Measurements from ENCODE around the gene LDLRAD3. TPM values are rescaled to one million over a fixed set of nuclear protein-coding genes. Genes with fewer than 3 reads are reported as not detected.

Gene LDLRAD3
- total RNA-seq, 1 donor from 2014 or later, result 21.6 TPM

DNA sequence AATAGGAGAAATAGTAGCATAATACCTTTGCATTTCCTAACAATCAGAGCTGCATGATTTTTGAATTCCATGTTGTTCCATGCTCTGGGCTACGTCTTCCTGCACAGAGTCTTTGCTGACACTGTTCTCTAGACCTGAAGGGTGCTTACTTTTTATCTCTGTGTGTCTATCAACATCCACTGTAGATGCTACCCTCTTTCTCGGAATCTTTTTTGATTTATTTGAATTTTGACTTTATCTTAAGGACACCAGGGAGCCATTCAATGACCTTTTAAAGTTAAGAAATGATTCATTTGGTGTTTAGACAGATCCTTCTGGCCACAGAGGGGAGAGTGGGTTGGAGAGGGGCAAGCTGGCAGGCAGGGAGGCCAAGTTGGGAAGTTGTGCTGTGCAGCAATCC, 90.1 kb downstream of the LDLRAD3 start:
- intact Hi-C loops (cut with DNase I), result no loop called here
- Histone ChIP-seq H3K9me3 (no peaks in the 10 kb centered on the region), H3K4me1 (peaks cover 3 to 11% of the 10 kb centered on the region in 2 donors), H3K36me3 (no peaks in the 10 kb centered on the region), H3K27ac (no peak overlapping the region), H3K27me3 (no peaks in the 10 kb centered on the region), H3K4me3 (no peak overlapping the region)
- DNase-seq (ENCODE audit: low spot score in 2 of 2), result no peak
- TF ChIP-seq, protein P1, sequence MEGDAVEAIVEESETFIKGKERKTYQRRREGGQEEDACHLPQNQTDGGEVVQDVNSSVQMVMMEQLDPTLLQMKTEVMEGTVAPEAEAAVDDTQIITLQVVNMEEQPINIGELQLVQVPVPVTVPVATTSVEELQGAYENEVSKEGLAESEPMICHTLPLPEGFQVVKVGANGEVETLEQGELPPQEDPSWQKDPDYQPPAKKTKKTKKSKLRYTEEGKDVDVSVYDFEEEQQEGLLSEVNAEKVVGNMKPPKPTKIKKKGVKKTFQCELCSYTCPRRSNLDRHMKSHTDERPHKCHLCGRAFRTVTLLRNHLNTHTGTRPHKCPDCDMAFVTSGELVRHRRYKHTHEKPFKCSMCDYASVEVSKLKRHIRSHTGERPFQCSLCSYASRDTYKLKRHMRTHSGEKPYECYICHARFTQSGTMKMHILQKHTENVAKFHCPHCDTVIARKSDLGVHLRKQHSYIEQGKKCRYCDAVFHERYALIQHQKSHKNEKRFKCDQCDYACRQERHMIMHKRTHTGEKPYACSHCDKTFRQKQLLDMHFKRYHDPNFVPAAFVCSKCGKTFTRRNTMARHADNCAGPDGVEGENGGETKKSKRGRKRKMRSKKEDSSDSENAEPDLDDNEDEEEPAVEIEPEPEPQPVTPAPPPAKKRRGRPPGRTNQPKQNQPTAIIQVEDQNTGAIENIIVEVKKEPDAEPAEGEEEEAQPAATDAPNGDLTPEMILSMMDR (IDR thresholded peaks at IDR 0.05), result no peak

DNA sequence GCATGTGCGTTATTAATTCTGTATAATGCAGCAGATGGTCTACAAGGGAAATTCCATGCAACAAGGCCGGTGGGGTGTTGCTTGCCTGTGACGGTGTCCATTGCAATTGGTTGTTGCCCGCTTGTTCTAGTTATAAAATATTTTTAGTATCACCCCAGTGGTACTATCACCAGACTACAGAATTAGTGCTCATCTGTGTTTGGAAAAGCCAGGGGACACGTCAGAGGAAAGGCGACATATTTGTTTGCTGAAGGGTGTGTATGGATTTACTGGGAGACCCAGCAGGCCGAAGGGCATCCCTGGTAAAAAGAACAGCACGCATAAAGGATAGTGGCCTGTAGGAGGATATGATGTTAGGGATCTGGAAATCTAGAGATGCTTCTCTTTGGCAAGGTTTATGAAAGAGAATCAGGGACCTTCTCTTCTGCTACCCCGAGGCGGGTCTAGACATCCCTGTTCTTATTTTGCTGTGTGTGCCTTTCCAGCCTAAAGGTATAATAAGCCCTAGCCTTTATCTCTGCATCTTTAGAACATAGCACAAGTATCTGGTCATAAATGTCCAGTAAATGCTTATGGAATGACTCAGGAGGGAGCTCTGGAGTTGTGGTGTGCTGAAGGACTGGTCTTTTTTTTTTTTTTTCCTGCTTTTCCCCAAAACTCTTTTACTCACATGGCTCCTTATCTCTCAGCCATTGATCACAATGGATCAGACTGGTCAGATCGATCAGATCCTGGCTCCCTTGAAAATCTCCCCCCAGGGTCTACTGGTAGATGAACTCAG, 90.9 kb downstream of the LDLRAD3 start:
- H3K27ac ChIP-seq, result no peak overlapping the region
- no peak overlapping the region for H3K4me3 ChIP-seq
- intact Hi-C loops (cut with DNase I), result no loop called here
- H3K27me3 ChIP-seq, result no peaks in the 10 kb centered on the region
- no peaks in the 10 kb centered on the region for H3K9me3 ChIP-seq
- no peaks in the 10 kb centered on the region for H3K36me3 ChIP-seq
- peaks cover 3 to 11% of the 10 kb centered on the region in 2 donors for H3K4me1 ChIP-seq
- no peak for DNase-seq (ENCODE audit: low spot score in 2 of 2)
- TF ChIP-seq, protein P1 (IDR thresholded peaks at IDR 0.05), result no peak

DNA sequence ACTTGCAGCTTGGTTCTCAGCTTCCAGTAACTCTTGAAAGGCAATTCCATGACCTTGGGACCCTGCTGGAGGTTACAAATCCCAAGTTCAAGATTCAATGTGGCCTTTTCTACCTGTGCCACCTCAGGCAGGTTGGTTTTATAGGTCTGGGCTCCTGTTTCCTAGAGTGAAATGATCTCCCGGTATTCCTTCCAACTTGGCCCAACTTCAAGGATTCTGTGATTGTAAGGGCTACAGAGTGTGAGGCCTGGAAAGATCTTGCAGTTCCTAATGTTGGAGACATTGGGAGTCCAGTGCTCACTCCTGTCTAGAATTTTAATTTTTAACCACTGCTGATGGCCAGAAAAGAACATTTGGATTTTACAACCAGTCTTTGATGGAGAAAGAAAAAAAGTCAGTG, 91.6 kb downstream of the LDLRAD3 start:
- Histone ChIP-seq H3K9me3 (no peaks in the 10 kb centered on the region), H3K4me1 (peaks cover 3 to 11% of the 10 kb centered on the region in 2 donors), H3K36me3 (no peaks in the 10 kb centered on the region), H3K27me3 (no peaks in the 10 kb centered on the region), H3K4me3 (no peak overlapping the region), H3K27ac (no peak overlapping the region)
- no peak for DNase-seq (ENCODE audit: low spot score in 2 of 2)
- TF ChIP-seq, protein P1 (IDR thresholded peaks at IDR 0.05), result no peak
- intact Hi-C loops (cut with DNase I), result no loop called here

DNA sequence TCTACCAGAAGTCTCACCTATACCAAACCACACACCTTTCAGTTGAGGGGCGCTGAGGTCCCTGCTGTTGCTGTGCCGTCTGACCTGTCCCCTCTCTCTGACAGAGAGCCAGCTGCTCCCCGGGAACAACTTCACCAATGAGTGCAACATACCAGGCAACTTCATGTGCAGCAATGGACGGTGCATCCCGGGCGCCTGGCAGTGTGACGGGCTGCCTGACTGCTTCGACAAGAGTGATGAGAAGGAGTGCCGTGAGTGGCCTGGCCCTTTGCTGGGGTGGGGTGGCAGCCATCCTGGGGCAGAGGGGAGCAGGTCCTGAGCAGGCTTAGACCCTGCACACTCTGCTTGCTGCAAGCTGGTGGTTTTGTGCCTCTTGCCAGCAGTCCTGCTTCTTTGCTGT, 92.1 kb downstream of the LDLRAD3 start:
- TF ChIP-seq, protein P1 (IDR thresholded peaks at IDR 0.05), result no peak
- no peak overlapping the region for H3K4me3 ChIP-seq
- H3K36me3 ChIP-seq, result no peaks in the 10 kb centered on the region
- intact Hi-C loops (cut with DNase I), result no loop called here
- H3K4me1 ChIP-seq, result peaks cover 0 to 7% of the 10 kb centered on the region in 2 donors
- no peak overlapping the region for H3K27ac ChIP-seq
- no peaks in the 10 kb centered on the region for H3K9me3 ChIP-seq
- no peak for DNase-seq (ENCODE audit: low spot score in 2 of 2)
- H3K27me3 ChIP-seq, result no peaks in the 10 kb centered on the region

DNA sequence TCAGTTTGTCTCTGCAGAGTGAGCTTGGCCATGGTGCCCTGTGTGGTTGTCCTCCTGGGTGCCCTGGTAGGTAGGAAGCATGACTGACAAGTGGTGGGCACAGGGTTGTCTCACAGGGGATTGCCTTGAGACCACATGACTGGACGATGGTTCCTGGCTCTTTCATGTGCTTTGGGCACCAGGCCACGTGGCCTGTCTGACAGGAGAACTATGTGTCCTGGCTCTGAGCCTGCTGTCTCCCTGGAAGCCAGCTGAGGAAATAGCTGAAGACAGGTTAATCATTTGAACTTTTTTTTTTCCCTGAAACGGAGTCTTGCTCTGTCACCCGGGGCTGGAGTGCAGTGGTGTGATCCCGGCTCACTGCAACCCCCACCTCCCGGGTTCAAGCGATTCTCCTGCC, 93.2 kb downstream of the LDLRAD3 start:
- H3K9me3 ChIP-seq, result no peaks in the 10 kb centered on the region
- intact Hi-C loops (cut with DNase I), result no loop called here
- H3K27ac ChIP-seq, result no peak overlapping the region
- H3K4me3 ChIP-seq, result no peak overlapping the region
- DNase-seq (ENCODE audit: low spot score in 2 of 2), result no peak
- H3K4me1 ChIP-seq, result no peaks in the 10 kb centered on the region
- H3K27me3 ChIP-seq, result no peaks in the 10 kb centered on the region
- TF ChIP-seq, protein P1 (IDR thresholded peaks at IDR 0.05), result no peak
- no peaks in the 10 kb centered on the region for H3K36me3 ChIP-seq
